HPDE6-E6E7 (cell line): Measurements from ENCODE around the gene BIRC2.

Source experiments
- DNase-seq: peaks from one replicate; pipeline ENCODE4 v3.0.0; 2011; ENCODE audit warnings: missing footprints; ENCODE audit errors: extremely low spot score

Gene BIRC2

DNA sequence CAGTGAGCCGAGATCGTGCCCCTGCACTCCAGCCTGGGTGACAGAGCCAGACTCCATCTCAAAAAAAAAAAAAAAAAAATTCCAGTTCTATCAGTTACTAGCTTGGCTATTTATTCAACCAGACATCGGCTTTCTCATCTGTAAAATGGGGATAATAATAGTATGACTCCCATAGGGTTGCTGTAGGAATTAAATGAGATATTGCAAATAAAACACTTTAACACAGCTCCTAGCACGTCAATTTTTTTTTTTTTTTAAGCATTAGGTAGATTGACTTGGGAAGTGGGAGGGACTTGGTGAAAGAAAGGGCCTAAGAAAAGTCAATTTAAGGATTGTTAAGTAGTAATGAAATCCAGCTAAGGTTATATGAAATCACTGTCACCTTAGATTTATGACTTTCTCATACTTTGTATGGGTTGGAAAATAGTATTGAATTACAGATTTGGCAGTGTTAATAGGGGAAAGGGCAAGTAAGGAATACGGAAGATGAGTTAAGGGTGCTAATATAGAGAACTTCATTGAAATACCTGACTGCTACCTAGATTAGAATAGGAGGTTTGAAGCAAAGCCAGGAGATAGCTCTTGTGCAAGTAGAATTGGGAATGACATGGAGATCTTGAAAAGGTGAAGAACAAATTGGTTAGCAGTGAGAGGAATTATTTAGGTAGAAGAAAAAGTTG is 28.8 kb downstream of the BIRC2 start:
- no peak for DNase-seq

DNA sequence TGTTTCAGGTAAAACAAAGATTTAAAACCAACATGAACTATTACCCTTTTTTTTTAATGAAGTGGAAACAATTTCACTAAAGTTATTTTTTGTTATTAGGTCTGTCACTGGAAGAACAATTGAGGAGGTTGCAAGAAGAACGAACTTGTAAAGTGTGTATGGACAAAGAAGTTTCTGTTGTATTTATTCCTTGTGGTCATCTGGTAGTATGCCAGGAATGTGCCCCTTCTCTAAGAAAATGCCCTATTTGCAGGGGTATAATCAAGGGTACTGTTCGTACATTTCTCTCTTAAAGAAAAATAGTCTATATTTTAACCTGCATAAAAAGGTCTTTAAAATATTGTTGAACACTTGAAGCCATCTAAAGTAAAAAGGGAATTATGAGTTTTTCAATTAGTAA is 30.9 kb downstream of the BIRC2 start:
- no peak for DNase-seq

DNA sequence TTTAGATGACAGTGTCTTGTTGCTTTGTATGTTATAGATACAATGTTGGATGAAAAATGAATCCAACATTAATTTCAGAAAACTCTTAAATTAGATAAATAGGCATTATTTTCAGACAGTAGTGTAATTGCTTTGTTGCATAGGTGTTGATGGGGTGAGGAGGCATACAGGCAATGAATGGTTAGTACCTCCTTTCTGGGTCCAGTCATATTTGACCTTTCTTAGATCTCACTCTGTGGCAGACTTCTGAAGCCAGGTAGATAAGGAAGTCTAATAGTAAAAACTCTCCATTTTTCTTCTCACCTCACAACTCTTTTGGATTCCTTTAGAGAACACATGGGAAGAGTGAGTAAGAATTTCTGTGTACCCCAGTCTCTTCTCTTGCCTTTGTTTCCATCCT is 31.8 kb downstream of the BIRC2 start:
- DNase-seq, result no peak

DNA sequence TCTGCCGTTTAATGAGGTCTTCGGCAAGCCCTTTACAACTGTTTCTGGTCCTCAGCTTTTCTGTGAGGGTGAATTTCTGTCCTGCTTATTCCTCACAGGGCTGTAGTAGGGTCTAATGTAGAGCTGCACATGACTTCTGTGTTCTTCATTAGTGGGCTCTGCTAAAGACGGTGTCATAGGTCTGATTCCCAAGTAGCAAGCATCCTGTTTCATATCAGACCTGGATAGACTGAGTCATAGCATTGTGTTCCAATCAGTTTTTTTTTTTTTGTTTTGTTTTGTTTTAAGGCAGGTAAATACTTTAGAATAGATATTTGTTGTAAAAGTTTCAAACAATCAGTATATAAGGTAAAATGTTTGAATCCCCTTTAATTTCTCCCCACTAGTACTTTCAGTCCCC is 35.4 kb downstream of the BIRC2 start:
- DNase-seq, result no peak

DNA sequence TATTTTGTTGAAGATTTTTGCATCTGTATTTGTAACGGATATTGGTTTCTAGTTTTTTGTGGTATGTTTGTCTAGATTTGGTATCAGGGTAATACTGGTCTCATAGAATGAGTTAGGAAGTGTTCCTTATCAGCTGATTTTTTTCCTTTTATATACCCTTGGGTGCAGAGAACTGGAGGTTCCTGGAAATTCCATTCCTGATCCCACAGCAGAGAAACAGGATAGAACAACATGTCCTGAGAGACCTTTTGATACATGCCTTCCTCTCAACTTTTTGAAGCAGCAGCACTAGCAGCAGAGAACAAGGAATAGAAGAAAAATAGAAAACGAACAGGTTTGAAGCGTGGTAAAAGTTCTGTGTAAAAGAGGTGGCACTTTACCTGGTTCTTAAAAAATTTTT is 36.8 kb downstream of the BIRC2 start:
- no peak for DNase-seq

DNA sequence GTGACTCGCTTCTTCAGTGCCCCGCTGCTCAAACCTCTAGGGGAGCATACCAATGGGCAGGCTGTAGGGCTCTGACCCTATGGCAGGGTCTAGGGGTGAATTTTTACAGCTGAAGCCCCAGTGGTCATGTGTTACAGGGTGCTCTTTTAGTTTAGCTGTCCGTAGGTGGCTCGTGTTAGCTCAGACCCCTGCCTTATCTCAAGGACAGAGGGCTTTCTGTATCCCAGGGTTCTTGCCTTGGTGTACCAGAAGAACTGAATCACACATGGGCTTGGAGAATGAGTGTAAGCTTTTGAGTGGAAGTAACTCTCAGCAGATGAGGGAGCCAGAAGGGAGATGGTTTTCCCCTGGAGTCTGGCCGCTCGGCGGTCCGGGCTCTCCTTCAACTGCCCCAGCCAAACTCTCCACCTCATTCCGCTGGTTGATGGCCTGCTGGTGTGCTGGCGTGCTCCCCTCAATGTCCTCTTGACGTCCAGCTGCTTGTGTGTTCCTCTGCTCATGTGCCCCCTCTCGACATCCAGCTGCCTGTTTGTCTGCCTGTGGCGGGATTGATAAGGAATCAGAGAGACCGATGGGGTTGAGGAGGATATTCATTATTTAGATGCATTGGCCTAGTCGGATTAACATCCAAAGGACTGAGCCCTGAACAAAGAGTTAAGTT is 37.5 kb downstream of the BIRC2 start:
- no peak for DNase-seq

DNA sequence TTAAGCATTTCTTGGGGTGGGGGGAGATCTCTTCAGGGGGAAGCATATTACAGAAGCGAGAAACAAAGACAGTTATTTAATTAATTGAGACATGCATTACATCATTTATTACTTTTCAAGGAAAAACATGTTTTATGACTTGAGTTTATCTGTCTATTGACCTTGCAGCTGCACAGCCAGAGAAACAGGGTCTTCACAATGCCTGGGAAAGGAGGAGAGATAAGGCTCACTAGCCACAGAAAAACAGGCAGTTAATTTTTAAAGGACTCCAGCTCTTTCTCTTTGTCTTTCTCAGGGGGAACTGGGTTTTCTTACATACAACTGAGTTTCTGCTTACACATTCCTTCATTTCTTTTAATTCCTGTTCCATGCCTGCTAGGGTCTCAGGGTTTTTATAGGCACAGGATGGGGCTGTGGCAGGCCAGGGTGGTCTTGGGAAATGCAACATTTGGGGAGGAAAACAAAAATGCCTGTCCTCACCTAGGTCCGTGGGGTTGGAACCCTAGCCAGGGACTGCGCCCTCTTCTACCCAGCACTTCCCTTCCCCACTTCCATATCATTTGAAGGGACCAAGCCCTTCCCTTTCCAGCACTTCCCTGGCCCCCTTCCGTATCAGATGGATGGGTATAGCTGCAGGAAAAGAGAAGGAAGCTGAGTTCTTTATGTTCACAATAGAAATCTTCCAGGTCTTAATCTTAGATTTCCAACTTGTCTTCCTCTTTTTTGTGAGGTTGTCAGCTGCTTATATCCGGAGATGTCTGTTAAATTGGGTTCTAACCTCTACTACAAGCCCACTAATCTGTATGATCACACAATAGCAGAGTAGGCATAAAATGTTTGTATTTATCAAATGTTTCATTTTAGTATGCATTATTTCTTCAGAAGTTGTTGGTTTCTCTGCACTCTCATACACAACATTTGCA is 38.3 kb downstream of the BIRC2 start:
- no peak for DNase-seq

DNA sequence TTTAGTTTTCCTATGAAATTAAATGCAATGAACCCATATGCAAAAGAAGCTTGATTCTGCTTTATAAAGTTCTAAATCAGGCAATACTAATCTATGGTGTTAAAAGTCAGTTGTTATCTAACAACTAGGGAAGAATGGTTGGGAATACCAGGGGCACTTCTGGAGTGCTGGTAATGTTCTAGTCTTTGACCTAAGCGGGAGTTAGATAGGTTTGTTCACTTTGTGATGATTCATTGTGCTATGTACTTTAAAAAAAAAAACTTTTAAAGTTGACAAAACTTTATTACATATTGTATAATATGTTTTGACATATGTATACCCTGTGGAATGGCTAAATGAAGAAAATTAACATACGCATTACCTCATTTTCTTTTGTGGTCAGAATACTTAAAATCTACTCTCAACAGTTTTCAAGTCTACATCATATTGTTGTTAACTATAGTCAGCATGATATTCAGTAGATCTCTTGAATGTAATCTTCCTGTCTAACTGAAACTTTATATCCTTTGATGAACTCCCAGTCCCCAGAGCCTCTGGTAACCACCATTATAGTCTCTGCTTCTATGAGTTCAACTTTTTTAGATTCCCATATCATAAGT is 39.2 kb downstream of the BIRC2 start:
- DNase-seq, result no peak

DNA sequence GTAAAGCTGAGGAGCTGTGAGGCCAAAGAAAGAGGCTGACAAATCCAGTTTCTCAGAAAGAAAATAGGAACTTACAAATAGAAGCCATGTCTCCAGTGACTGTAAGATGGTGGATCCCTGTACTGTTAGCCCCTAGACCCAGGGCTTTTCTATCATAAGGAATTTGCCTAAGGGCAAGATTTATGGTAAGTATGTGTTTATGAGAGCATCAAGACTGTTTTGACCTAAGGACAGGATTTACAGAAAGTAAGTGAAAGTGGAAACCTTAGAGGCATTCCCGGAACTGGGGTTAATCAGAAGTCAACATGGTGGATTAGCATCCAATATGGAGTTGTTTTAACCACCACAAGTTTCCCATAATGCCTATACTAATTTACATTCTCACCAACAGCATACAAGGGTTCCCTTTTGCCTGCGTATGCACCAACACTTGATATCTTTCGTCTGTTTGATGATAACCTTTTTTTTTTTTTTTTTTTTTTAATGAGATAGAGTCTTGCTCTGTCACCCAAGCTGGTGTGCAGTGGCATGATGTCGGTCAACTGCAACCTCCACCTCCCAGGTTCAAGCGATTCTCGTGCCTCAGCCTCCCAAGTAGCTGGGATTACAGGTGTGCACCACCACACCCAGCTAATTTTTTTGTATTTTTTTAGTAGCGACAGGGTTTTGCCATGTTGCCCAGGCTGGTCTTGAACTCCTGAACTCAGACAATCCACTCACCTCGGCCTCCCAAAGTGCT is 40.2 kb downstream of the BIRC2 start:
- DNase-seq, result no peak

DNA sequence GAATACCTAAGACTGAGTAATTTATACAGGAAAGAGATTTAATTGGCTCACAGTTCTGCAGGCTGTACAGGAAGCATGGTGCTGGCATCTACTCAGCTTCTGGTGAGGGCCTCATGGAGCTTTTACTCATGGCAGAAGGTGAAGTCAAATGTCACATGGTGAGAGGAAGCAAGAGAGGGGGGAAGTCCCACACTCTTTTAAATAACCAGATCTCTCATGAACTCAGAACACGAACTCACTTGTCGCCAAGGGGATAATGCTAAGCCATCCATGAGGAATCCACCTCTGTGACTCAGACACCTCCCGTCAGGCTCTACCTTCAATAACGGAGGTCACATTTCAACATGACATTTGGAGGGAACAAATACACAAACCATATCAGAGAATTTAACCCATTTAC is 42.2 kb downstream of the BIRC2 start:
- DNase-seq, result no peak

DNA sequence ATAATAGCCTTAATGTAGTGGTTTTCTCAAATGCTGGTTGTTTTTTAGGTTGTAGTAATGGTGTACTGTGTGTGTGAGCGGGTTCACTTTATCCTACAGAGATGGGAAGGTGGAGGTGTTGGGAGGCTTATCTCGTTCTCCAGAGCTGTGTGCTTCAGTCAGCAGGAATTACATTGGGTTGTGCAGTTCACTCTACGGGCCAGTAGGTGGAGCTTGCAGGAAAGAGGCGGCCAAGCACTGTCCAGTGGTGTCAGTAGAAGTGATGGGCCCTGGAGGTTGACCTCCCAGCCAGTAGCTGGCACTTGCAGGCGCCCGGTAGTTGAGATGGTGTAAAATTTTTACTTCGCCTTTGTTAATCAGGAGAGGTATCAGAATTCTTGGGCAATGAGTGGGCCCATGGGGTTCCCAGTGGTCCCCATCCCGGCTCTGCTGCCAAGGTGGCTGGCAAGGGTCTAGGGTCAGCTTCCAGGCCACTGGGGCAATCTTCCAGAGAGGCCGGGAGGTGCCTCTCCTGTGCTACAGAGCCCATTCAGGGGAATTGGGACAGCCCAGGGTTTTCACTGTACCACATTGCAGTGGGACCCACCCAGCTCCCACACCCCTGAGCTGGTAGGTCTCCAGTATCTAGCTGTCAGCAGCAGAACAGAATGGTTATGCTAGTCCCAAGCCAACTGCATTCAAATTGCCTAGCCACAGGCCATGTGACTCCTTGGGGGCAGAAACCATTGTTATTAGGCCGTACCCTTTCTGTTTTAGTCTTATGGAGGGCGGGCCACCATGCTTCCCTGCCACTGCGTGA is 43.9 kb downstream of the BIRC2 start:
- DNase-seq, result peak; percentile 32

DNA sequence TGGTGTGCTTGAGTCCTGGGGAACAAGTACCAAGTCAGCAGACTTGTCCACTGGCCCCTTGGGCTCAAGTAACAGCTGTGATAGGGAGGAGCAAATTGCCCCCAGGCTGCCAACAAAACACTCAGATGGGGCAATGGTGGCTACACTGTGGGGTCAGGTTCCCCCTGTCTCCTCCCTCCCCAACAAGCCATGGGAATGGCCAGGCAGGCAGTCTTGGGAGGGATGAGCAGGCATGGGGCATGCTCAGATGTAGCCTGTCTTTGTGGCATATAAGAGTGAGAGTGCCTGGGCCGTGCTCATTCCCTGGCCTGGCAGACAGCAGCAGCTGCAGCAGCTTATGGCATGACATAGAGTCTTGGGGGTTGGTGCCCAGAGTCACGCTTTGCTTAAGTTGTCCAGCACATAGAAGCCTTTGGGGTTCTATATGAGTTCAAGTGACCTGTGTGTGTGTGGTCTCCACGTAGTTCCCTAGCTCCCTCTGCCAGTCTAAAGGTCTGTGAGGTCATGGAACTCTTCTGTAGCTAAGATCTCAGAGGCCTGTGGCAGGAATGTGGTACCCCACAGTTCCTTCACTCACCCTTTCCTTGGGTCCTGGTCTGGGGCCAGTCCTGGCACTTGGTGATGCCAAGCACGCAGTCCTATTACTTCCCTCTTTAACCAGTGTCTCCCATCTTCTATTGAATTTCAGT is 44.7 kb downstream of the BIRC2 start:
- DNase-seq, result no peak

DNA sequence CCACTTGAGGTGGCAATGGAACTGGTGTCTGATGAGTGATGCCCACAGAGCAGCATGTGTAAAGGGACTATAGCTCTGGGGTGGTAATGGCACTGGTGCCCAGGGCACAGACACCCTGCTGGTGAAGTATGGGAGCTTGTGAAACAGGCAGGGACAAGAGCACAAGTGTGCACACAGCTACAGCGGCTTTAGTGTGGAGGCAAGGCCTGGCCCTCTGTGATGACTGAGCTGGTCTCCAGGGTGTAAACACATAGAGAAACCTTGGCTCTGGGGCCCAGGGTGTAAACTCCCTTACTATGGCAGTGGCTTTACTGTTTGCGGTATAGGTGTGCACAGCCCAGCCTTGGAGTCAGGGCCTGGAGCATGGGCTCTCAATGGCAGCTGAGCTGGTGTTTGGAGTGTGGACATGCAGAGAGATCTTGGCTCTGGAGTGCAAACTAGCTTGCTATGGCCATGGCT is 46.3 kb downstream of the BIRC2 start:
- no peak for DNase-seq

DNA sequence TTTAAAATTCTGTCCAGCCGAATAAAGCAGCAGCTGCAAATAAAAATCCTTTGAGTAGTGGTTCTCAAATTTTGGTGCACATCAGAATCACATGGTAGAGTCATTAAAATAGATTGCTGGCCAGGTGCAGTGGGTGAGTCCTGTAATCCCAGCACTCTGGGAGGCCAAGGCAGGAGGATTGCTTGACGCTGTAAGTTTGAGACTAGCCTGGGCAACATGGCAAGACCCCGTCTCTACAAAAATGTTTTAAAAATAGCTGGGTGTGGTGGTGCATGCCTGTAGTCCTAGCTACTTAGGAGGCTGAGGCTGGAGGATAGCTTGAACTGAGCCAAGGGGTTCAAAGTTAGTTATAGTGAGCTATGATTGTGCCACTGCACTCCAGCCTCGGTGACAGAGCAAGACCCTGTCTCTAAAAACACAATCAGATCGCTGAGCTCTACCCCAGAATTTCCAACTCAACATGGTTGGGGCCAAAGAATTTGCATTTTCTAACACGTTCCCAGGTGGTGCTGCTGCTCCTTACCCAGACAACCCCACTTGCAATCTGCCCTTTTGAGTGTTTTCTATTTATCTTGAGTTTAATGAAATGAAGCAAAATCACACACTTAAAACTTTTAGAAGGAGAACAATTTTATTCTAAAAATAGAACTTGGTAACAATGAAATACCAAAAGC is 48.8 kb downstream of the BIRC2 start:
- DNase-seq, result no peak

DNA sequence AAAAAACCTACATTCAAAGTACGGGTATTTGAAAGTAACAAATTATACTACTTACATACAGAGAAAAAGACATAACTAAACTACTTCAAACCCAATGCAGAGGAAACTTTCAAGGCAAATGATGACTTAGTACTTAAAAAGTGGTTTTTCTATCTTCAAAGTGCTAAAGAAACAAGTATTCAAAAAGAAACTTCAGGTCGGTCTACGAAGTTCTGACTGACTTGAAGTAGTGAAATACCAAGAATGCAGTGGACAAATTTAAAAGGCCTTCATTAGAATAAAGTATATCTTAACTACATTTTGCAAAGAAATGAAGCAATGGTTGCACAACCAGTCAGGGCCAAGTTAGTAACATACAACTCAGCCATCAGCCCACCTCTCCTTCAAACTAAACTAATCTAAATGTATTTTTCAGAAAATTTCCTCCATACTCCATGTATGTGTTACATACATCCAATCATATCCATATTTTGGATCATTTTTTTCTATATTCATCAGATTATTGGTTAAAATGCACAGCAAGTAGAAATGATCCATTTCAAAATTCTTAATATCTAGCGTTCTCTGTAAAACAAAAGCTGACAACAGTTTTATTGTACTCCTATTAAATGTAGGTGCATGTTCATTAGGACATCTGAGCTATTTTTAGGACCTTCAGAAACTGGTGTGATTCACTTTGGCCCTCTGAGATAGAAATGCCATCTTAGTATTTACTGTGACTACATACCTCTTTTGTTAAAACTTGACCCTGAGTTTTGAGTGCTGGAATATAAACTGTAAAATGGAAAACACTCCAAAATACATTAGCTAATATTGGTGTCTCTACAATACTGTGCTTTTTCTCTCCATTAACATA is 49.9 kb downstream of the BIRC2 start:
- DNase-seq, result no peak

DNA sequence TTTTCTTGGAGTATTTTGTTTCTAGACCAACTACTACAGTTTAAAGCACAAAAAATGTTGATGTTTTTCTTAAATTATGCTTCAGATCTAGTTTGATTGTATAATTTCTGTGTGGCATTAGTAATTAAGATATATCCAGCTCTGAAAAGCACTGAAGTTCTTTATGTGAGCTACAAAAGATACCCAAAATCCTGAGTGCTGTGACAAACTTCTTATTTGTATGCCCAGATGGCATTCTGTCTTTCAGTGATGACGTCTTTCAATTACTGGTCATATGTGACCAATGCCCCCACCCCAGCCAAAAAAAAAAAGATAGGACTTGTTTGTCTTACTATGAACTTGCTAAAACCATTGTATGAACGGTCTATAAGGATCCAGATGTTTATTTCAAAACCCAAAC is 51.3 kb downstream of the BIRC2 start:
- DNase-seq, result no peak

DNA sequence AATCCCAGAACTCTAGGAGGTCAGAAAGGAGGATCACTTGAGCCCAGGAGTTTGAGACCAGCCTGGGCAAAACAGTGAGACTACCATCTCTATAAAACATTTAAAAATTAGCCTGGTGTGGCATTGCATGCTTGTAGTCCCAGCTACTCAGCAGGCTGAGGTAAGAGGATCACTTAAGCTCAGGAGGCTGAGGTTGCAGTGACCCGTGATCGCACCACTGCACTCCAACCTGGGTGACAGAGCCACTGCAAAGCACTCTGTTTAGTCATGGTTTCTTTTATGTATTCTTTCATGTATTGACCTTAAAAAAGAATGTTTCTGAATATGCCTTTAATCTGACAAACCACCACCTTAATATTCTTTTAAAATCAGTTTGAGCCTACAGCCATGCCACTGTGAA is 52.2 kb downstream of the BIRC2 start:
- DNase-seq, result no peak

DNA sequence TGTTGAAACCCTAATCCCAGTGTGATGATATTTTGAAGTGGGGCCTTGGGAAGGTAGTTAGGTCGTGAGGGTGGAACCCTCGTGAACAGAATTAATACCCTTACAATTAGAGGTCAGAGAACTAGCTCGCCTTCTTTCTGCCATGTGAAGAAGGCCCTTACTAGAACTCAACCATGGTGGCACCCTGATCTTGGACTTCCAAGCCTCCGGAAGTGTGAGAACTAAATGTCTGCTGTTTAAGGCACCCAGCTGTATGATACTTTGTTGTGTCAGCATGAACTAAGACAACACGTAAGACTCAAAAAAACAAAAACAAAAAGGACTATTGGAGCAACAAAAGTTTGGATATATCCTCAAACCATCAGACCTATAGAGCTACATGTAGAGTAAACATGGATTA is 53.6 kb downstream of the BIRC2 start:
- no peak for DNase-seq

DNA sequence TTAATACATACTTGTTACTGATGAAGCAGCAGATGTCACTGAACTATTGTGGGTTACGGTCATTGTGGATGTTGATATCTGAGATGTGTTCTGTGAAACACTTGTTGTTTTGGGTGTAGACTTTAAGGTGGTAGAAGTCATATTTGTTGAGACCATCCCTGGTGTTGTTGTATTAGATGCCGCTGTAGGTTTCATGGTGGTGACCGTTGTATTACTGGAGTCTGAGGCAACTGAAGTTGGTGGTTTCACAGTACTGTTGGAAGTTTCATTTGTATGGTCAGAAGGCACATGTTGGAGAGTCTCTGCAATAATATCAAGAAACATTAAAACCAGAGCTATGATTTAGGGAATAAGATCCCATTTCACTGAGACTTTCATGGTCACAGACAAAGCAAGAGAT is 54.9 kb downstream of the BIRC2 start:
- no peak for DNase-seq
